HepG2 (cell line): ENCODE results near the gene MAPKAPK3. TPM values are rescaled to one million over a fixed set of nuclear protein-coding genes. Genes with fewer than 3 reads are reported as not detected.

Source experiments
- CERS6 ChIP-seq: sonication (generic); formaldehyde crosslinking; IDR thresholded peaks from 2 replicates; pipeline ENCODE4 v1.5.0; 2020; ENCODE audit warnings: missing genetic modification reagents
- LCORL ChIP-seq, 2 experiments: fragments of 450-650 bp in 1 of 2; sonication (generic) in 1 of 2; formaldehyde crosslinking in 1 of 2; IDR thresholded peaks; 2 replicates each; pipeline versions ENCODE4 v1.5.0 to v1.6.1; 2017 to 2020; ENCODE audit warnings: antibody characterized with exemption in 1 of 2, missing genetic modification reagents in 1 of 2
- NCOA1 ChIP-seq: sonication (generic); formaldehyde crosslinking; IDR thresholded peaks from 2 replicates; pipeline ENCODE4 v1.9.0; 2021; ENCODE audit warnings: missing genetic modification reagents
- NR3C1 ChIP-seq: sonication (generic); formaldehyde crosslinking; IDR thresholded peaks from 2 replicates; pipeline ENCODE4 v1.4.0; 2020; ENCODE audit warnings: missing genetic modification reagents
- PBX3 ChIP-seq: sonication (generic); formaldehyde crosslinking; IDR thresholded peaks from 2 replicates; pipeline ENCODE4 v1.8.1; 2023; ENCODE audit warnings: missing genetic modification reagents, inconsistent platforms, borderline replicate concordance
- POLR2AphosphoS2 ChIP-seq: IDR thresholded peaks from 2 replicates; pipeline ENCODE4 v1.6.1; 2011; ENCODE audit warnings: low read depth, low read length, improper control_type of control experiment
- POLR2G ChIP-seq: fragments of 200-400 bp; formaldehyde crosslinking; IDR thresholded peaks from 2 replicates; pipeline ENCODE4 v1.6.1; 2018; ENCODE audit warnings: mild to moderate bottlenecking, low read depth, low read length, moderate library complexity
- ZFP36L2 ChIP-seq: sonication (generic); formaldehyde crosslinking; IDR thresholded peaks from 2 replicates; pipeline ENCODE4 v1.4.0; 2020; ENCODE audit warnings: missing genetic modification reagents
- ZNF558 ChIP-seq: sonication (generic); formaldehyde crosslinking; IDR thresholded peaks from 2 replicates; pipeline ENCODE4 v1.9.0; 2022; ENCODE audit warnings: mild to moderate bottlenecking, missing genetic modification reagents, borderline replicate concordance
- ZNF790 ChIP-seq: sonication (generic); formaldehyde crosslinking; IDR thresholded peaks from 2 replicates; pipeline ENCODE4 v1.8.0; 2022; ENCODE audit warnings: missing genetic modification reagents, mild to moderate bottlenecking, borderline replicate concordance
- polyA plus RNA-seq, 8 experiments: library from polyadenylated mRNA; depleted of rRNA in 3 of 8; stranded (reverse) in 7 of 8; unstranded in 1 of 8; fragments of >200 nt; fragmentation: Illumina TruSeq in 4 of 8; extraction: Trizol in 4 of 8; gene quantifications; 2 replicates each; pipeline versions ENCODE4 v1.2.1 to v1.2.3, GENCODE V29; 2011 to 2016; ENCODE audit warnings: low read depth in 4 of 8, missing spikeins in 1 of 8, mixed read lengths in 1 of 8; ENCODE audit not compliant: insufficient read depth in 1 of 8
- total RNA-seq, 5 experiments: library from RNA; depleted of rRNA; stranded (reverse); fragments of >200 nt; fragmentation: Illumina TruSeq; extraction: Trizol; gene quantifications; 2 replicates each; pipeline ENCODE4 v1.2.3, GENCODE V29; 2016; ENCODE audit warnings: low read depth in 1 of 5
- TF ChIP-seq, protein P1 (sequence below): sonication (generic); formaldehyde crosslinking; IDR thresholded peaks from 2 replicates; pipeline ENCODE4 v1.5.0; 2020; ENCODE audit warnings: mild to moderate bottlenecking, missing genetic modification reagents, borderline replicate concordance
- TF ChIP-seq, protein P2 (sequence below): sonication (generic); formaldehyde crosslinking; IDR thresholded peaks from 2 replicates; pipeline ENCODE4 v1.8.1; 2023; ENCODE audit warnings: mild to moderate bottlenecking, missing genetic modification reagents
- TF ChIP-seq, protein P3 (sequence below): sonication (generic); formaldehyde crosslinking; IDR thresholded peaks from 2 replicates; pipeline ENCODE4 v1.5.1; 2020; ENCODE audit warnings: missing genetic modification reagents, mild to moderate bottlenecking, borderline replicate concordance

MAPKAPK3 gene
- total and polyA plus RNA-seq, 2 of the 13 experiments (the other 11 are each of a cell fraction or from before 2014, with no cell fraction given), result 39.9 to 41.2 TPM

- TF ChIP-seq, protein P1, sequence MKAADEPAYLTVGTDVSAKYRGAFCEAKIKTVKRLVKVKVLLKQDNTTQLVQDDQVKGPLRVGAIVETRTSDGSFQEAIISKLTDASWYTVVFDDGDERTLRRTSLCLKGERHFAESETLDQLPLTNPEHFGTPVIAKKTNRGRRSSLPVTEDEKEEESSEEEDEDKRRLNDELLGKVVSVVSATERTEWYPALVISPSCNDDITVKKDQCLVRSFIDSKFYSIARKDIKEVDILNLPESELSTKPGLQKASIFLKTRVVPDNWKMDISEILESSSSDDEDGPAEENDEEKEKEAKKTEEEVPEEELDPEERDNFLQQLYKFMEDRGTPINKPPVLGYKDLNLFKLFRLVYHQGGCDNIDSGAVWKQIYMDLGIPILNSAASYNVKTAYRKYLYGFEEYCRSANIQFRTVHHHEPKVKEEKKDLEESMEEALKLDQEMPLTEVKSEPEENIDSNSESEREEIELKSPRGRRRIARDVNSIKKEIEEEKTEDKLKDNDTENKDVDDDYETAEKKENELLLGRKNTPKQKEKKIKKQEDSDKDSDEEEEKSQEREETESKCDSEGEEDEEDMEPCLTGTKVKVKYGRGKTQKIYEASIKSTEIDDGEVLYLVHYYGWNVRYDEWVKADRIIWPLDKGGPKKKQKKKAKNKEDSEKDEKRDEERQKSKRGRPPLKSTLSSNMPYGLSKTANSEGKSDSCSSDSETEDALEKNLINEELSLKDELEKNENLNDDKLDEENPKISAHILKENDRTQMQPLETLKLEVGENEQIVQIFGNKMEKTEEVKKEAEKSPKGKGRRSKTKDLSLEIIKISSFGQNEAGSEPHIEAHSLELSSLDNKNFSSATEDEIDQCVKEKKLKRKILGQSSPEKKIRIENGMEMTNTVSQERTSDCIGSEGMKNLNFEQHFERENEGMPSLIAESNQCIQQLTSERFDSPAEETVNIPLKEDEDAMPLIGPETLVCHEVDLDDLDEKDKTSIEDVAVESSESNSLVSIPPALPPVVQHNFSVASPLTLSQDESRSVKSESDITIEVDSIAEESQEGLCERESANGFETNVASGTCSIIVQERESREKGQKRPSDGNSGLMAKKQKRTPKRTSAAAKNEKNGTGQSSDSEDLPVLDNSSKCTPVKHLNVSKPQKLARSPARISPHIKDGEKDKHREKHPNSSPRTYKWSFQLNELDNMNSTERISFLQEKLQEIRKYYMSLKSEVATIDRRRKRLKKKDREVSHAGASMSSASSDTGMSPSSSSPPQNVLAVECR (CRISPR knock-in tag), result no peak
- TF ChIP-seq ZFP36L2 (CRISPR knock-in tag) (peak; percentile 9; the same call in 1 of the 2 replicates), ZNF790 (CRISPR knock-in tag) (no peak), POLR2G (no peak), LCORL (IDR thresholded peaks at IDR 0.05) (no peak), LCORL (CRISPR knock-in tag; IDR thresholded peaks at IDR 0.05) (0 out of 2 replicates have a peak, but pooled peaks have one; percentile 1), POLR2AphosphoS2 (no peak), CERS6 (CRISPR knock-in tag) (no peak), PBX3 (CRISPR knock-in tag) (no peak), NCOA1 (CRISPR knock-in tag) (0 out of 2 replicates have a peak, but pooled peaks have one; percentile 9), NR3C1 (CRISPR knock-in tag) (no peak), ZNF558 (CRISPR knock-in tag) (no peak)
- TF ChIP-seq, protein P2, sequence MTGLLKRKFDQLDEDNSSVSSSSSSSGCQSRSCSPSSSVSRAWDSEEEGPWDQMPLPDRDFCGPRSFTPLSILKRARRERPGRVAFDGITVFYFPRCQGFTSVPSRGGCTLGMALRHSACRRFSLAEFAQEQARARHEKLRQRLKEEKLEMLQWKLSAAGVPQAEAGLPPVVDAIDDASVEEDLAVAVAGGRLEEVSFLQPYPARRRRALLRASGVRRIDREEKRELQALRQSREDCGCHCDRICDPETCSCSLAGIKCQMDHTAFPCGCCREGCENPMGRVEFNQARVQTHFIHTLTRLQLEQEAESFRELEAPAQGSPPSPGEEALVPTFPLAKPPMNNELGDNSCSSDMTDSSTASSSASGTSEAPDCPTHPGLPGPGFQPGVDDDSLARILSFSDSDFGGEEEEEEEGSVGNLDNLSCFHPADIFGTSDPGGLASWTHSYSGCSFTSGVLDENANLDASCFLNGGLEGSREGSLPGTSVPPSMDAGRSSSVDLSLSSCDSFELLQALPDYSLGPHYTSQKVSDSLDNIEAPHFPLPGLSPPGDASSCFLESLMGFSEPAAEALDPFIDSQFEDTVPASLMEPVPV (CRISPR knock-in tag), result no peak
- TF ChIP-seq, protein P3, sequence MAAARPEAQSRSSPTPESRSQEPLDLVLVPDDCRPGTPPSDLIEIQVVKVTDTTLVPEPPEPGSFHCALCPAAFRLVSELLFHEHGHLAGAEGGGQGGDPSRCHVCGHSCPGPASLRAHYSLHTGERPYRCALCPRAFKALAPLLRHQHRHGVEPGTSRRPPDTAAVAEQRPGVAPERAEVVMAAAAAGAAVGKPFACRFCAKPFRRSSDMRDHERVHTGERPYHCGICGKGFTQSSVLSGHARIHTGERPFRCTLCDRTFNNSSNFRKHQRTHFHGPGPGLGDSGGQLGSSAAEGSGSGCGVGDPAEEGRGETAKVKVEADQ (CRISPR knock-in tag), result no peak
These were observed 5.9 kb upstream of the MAPKAPK3 start (continued) for GRCh38 chr3:50610992-50611463.
